ENCODE results near the gene ADGRA1. TPM values are rescaled to one million over a fixed set of nuclear protein-coding genes. Genes with fewer than 3 reads are reported as not detected.

ADGRA1 gene
- total RNA-seq, 2 experiments from 2014 or later = not detected

GRCh38 chr10:133177380-133178157 is 89.8 kb downstream of the ADGRA1 start:
- no peak overlapping the region for H3K4me2 ChIP-seq (ENCODE audit: low read length)
- no peaks in the 10 kb centered on the region for H4K20me1 ChIP-seq (ENCODE audit: insufficient read depth, low read length)
- CTCF ChIA-PET (ENCODE audit: unreplicated experiment) = no interaction called here
- no peak for DNase-seq (ENCODE audit: low spot score)
- H3K9me3 ChIP-seq (ENCODE audit: low read length) = 0 out of 2 replicates have a peak, but pooled peaks cover 7% of the 10 kb centered on the region
- no peak overlapping the region for H3K4me3 ChIP-seq (ENCODE audit: low read depth, low read length, poor library complexity, severe bottlenecking)
- H3K27ac ChIP-seq (ENCODE audit: low read depth, low read length, poor library complexity, severe bottlenecking) = no peak overlapping the region
- POLR2A ChIA-PET = no interaction called here
- H3K4me1 ChIP-seq (ENCODE audit: insufficient read depth, low read length, poor library complexity, severe bottlenecking) = no peaks in the 10 kb centered on the region
- no peaks in the 10 kb centered on the region for H3K9me2 ChIP-seq (ENCODE audit: insufficient read depth, low read length)
- no peak for TF ChIP-seq CTCF (conservative IDR thresholded peaks at IDR 0.05; ENCODE audit: low read length)
- TF ChIP-seq EZH2phosphoT487 (IDR thresholded peaks at IDR 0.05; ENCODE audit: borderline replicate concordance, low read depth, low read length) = no peak
- intact Hi-C loops (cut with micrococcal nuclease; ENCODE audit: unreplicated experiment) = no loop called here
- no peaks in the 10 kb centered on the region for H3K79me2 ChIP-seq (ENCODE audit: insufficient read depth, low read depth, low read length)
- no peaks in the 10 kb centered on the region for H3K36me3 ChIP-seq (ENCODE audit: insufficient read depth, low read length)
- H2AFZ ChIP-seq (ENCODE audit: low read length) = no peak overlapping the region
- BruUV-seq (replicated peaks) = no TSS peak

- Histone ChIP-seq H3K9me3 (ENCODE audit: low read length) (0 out of 2 replicates have a peak, but pooled peaks cover 7% of the 10 kb centered on the region), H3K79me2 (ENCODE audit: insufficient read depth, low read depth, low read length) (no peaks in the 10 kb centered on the region), H3K4me1 (ENCODE audit: insufficient read depth, low read length, poor library complexity, severe bottlenecking) (no peaks in the 10 kb centered on the region), H3K4me2 (ENCODE audit: low read length) (no peak overlapping the region), H4K20me1 (ENCODE audit: insufficient read depth, low read length) (no peaks in the 10 kb centered on the region), H3K9me2 (ENCODE audit: insufficient read depth, low read length) (no peaks in the 10 kb centered on the region), H3K4me3 (ENCODE audit: low read depth, low read length, poor library complexity, severe bottlenecking) (no peak overlapping the region), H3K27ac (ENCODE audit: low read depth, low read length, poor library complexity, severe bottlenecking) (no peak overlapping the region), H2AFZ (ENCODE audit: low read length) (no peak overlapping the region), H3K36me3 (ENCODE audit: insufficient read depth, low read length) (no peaks in the 10 kb centered on the region)
- no peak for DNase-seq (ENCODE audit: low spot score)
- intact Hi-C loops (cut with micrococcal nuclease; ENCODE audit: unreplicated experiment) = no loop called here
- ChIA-PET CTCF (ENCODE audit: unreplicated experiment) (no interaction called here), POLR2A (no interaction called here)
- TF ChIP-seq CTCF (conservative IDR thresholded peaks at IDR 0.05; ENCODE audit: low read length) = no peak
- no peak for TF ChIP-seq EZH2phosphoT487 (IDR thresholded peaks at IDR 0.05; ENCODE audit: borderline replicate concordance, low read depth, low read length)
- BruUV-seq (replicated peaks) = no TSS peak
Measured at GRCh38 chr10:133178357-133179127, 90.8 kb downstream of the ADGRA1 start.

- BruUV-seq (replicated peaks) = no TSS peak
- no peak overlapping the region for H3K4me3 ChIP-seq (ENCODE audit: low read depth, low read length, poor library complexity, severe bottlenecking)
- H3K27ac ChIP-seq (ENCODE audit: low read depth, low read length, poor library complexity, severe bottlenecking) = no peak overlapping the region
- intact Hi-C loops (cut with micrococcal nuclease; ENCODE audit: unreplicated experiment) = no loop called here
- no peaks in the 10 kb centered on the region for H4K20me1 ChIP-seq (ENCODE audit: insufficient read depth, low read length)
- no peaks in the 10 kb centered on the region for H3K4me1 ChIP-seq (ENCODE audit: insufficient read depth, low read length, poor library complexity, severe bottlenecking)
- H2AFZ ChIP-seq (ENCODE audit: low read length) = no peak overlapping the region
- H3K79me2 ChIP-seq (ENCODE audit: insufficient read depth, low read depth, low read length) = no peaks in the 10 kb centered on the region
- H3K9me3 ChIP-seq (ENCODE audit: low read length) = 0 out of 2 replicates have a peak, but pooled peaks cover 7% of the 10 kb centered on the region
- no peaks in the 10 kb centered on the region for H3K36me3 ChIP-seq (ENCODE audit: insufficient read depth, low read length)
- ChIA-PET CTCF (ENCODE audit: unreplicated experiment) (no interaction called here), POLR2A (no interaction called here)
- no peaks in the 10 kb centered on the region for H3K9me2 ChIP-seq (ENCODE audit: insufficient read depth, low read length)
- DNase-seq (ENCODE audit: low spot score) = no peak
- TF ChIP-seq CTCF (conservative IDR thresholded peaks at IDR 0.05; ENCODE audit: low read length) = no peak
- TF ChIP-seq EZH2phosphoT487 (IDR thresholded peaks at IDR 0.05; ENCODE audit: borderline replicate concordance, low read depth, low read length) = no peak
- no peak overlapping the region for H3K4me2 ChIP-seq (ENCODE audit: low read length)
Measured at GRCh38 chr10:133179128-133179520, 91.4 kb downstream of the ADGRA1 start.
